Spleen (tissue), 7 donors: ENCODE data around the gene KLC1.

Experiments used
- CTCF ChIP-seq, 11 experiments: fragments of 200-600 bp in 7 of 11; fragments of 450-650 bp in 4 of 11; sonication (generic) in 4 of 11; IDR thresholded peaks in 8 of 11; conservative IDR thresholded peaks in 3 of 11; 1 replicate in 7 of 11; 2 replicates in 4 of 11; pipeline versions ENCODE4 v1.4.0 to v1.8.0; 2016 to 2021; ENCODE audit warnings: antibody characterized with exemption in 11 of 11, inconsistent platforms in 4 of 11, mild to moderate bottlenecking in 1 of 11
- POLR2A ChIP-seq, 3 donors: fragments of 450-650 bp; IDR thresholded peaks; one replicate each; pipeline ENCODE4 v1.5.1; 2017; ENCODE audit warnings: antibody characterized with exemption in 3 of 3, mild to moderate bottlenecking in 1 of 3
- POLR2AphosphoS5 ChIP-seq, 3 donors: sonication (generic); formaldehyde crosslinking; IDR thresholded peaks; one replicate each; pipeline ENCODE4 v1.5.1; 2017; ENCODE audit warnings: antibody characterized with exemption in 3 of 3
- donor health status: DM: no; HTN: no; CAD: no; lungs with moderate emphysema.
- donor health status: DM: no; HTN: no; CAD: no.
- donor health status: DM: no; HTN: no; CAD: no.

GRCh38 chr14:103679351-103679750 is 50.3 kb downstream of the KLC1 start:
- peak; percentile 38 to 76 (median 61) for TF ChIP-seq CTCF (IDR thresholded peaks at IDR 0.05 in 8 of 11, conservative IDR thresholded peaks at IDR 0.05 in 3 of 11)
- TF ChIP-seq POLR2A (IDR thresholded peaks at IDR 0.05): no peak
- peak; percentile 70 to 74 (median 72) for TF ChIP-seq POLR2AphosphoS5 (IDR thresholded peaks at IDR 0.05)
